Glutamatergic neuron (in vitro differentiated cells): Measurements from ENCODE around the gene RBFOX1. TPM values are rescaled to one million over a fixed set of nuclear protein-coding genes. Genes with fewer than 3 reads are reported as not detected.

Experiments used
- DNase-seq: peaks from one replicate; pipeline ENCODE4 v3.0.0; 2022
- H3K27ac Mint-ChIP-seq: one replicate; pipeline ENCODE4 v1.8.0; 2020; ENCODE audit warnings: mild to moderate bottlenecking, mixed read lengths, inconsistent platforms; ENCODE audit not compliant: unreplicated experiment
- H3K27me3 Mint-ChIP-seq: one replicate; pipeline ENCODE4 v1.8.0; 2020; ENCODE audit warnings: mild to moderate bottlenecking, moderate library complexity, mixed read lengths, inconsistent platforms; ENCODE audit not compliant: unreplicated experiment
- H3K36me3 Mint-ChIP-seq: one replicate; pipeline ENCODE4 v1.8.0; 2020; ENCODE audit warnings: mild to moderate bottlenecking, mixed read lengths, inconsistent platforms; ENCODE audit not compliant: unreplicated experiment
- H3K4me1 Mint-ChIP-seq: one replicate; pipeline ENCODE4 v1.8.0; 2020; ENCODE audit warnings: mild to moderate bottlenecking, low read depth, mixed read lengths, inconsistent platforms; ENCODE audit not compliant: unreplicated experiment
- H3K4me3 Mint-ChIP-seq: one replicate; pipeline ENCODE4 v1.8.0; 2020; ENCODE audit warnings: mild to moderate bottlenecking, mixed read lengths, inconsistent platforms; ENCODE audit not compliant: unreplicated experiment
- H3K9me3 Mint-ChIP-seq: one replicate; pipeline ENCODE4 v1.8.0; 2020; ENCODE audit warnings: mild to moderate bottlenecking, moderate library complexity, mixed read lengths, inconsistent platforms; ENCODE audit not compliant: unreplicated experiment
- total RNA-seq: library from RNA; stranded (reverse); fragmentation: NEBNext Ultra II Directional; extraction: Animal tissue kit (Norgen Biotek cat#: 25700); gene quantifications from one replicate; pipeline ENCODE4 v1.2.1, GENCODE V29; 2021; ENCODE audit not compliant: unreplicated experiment
- TF ChIP-seq, protein P1 (sequence below): fragments of 200-600 bp; sonication (generic); IDR thresholded peaks from one replicate; pipeline ENCODE4 v1.5.0; 2021; ENCODE audit not compliant: partially characterized antibody, unreplicated experiment

Gene RBFOX1
- total RNA-seq, 1 donor from 2014 or later = 30.5 TPM

GRCh38 chr16:7605812-7606211 is 273.2 kb downstream of the RBFOX1 start:
- no peaks in the 10 kb centered on the region for H3K27me3 Mint-ChIP-seq
- DNase-seq = no peak
- peaks cover 4% of the 10 kb centered on the region for H3K9me3 Mint-ChIP-seq
- H3K36me3 Mint-ChIP-seq = peaks cover 5% of the 10 kb centered on the region
- no peak overlapping the region for H3K4me3 Mint-ChIP-seq
- H3K27ac Mint-ChIP-seq = no peak overlapping the region
- TF ChIP-seq, protein P1, sequence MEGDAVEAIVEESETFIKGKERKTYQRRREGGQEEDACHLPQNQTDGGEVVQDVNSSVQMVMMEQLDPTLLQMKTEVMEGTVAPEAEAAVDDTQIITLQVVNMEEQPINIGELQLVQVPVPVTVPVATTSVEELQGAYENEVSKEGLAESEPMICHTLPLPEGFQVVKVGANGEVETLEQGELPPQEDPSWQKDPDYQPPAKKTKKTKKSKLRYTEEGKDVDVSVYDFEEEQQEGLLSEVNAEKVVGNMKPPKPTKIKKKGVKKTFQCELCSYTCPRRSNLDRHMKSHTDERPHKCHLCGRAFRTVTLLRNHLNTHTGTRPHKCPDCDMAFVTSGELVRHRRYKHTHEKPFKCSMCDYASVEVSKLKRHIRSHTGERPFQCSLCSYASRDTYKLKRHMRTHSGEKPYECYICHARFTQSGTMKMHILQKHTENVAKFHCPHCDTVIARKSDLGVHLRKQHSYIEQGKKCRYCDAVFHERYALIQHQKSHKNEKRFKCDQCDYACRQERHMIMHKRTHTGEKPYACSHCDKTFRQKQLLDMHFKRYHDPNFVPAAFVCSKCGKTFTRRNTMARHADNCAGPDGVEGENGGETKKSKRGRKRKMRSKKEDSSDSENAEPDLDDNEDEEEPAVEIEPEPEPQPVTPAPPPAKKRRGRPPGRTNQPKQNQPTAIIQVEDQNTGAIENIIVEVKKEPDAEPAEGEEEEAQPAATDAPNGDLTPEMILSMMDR = no peak
- no peaks in the 10 kb centered on the region for H3K4me1 Mint-ChIP-seq

- no peak overlapping the region for H3K27ac Mint-ChIP-seq
- peaks cover 2% of the 10 kb centered on the region for H3K9me3 Mint-ChIP-seq
These were observed 280.0 kb downstream of the RBFOX1 start for GRCh38 chr16:7612671-7613070.

GRCh38 chr16:7613518-7613917 is 280.9 kb downstream of the RBFOX1 start:
- Mint-ChIP-seq H3K4me1 (peaks cover 2% of the 10 kb centered on the region), H3K27me3 (no peaks in the 10 kb centered on the region), H3K9me3 (peaks cover 2% of the 10 kb centered on the region), H3K27ac (no peak overlapping the region), H3K36me3 (peaks cover 9% of the 10 kb centered on the region), H3K4me3 (no peak overlapping the region)
- no peak for DNase-seq
- TF ChIP-seq, protein P1 = no peak

More at GRCh38 chr16:7612671-7613070, 280.0 kb downstream of the RBFOX1 start:
- H3K4me3 Mint-ChIP-seq = no peak overlapping the region
- no peak for DNase-seq
- TF ChIP-seq, protein P1 = no peak
- no peaks in the 10 kb centered on the region for H3K27me3 Mint-ChIP-seq
- peaks cover 1% of the 10 kb centered on the region for H3K4me1 Mint-ChIP-seq
- H3K36me3 Mint-ChIP-seq = peaks cover 9% of the 10 kb centered on the region

GRCh38 chr16:7614021-7614795 is 281.6 kb downstream of the RBFOX1 start:
- no peak overlapping the region for H3K4me3 Mint-ChIP-seq
- H3K4me1 Mint-ChIP-seq = peaks cover 2% of the 10 kb centered on the region
- no peak for DNase-seq
- H3K27me3 Mint-ChIP-seq = no peaks in the 10 kb centered on the region
- H3K9me3 Mint-ChIP-seq = no peaks in the 10 kb centered on the region
- H3K36me3 Mint-ChIP-seq = peaks cover 5% of the 10 kb centered on the region
- no peak overlapping the region for H3K27ac Mint-ChIP-seq
- TF ChIP-seq, protein P1 = no peak

DNA sequence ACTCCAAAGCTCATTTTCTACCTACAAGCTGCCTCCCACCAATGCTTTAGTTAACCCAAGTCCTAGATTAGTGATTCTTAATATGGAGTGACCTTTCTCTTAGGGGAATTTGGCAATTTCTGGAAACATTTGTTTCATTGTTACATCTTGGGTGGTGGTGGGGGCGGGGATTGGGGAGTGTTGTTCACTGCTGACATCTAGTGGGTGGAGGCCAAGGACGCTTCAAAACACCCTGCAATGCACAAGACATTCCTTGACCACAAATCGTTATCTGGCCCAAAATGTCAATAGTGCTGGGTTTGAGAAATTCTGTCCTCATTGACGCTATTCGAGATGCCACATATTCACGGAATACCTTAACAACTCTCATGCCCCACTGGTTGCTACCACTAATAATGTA is 282.9 kb downstream of the RBFOX1 start:
- Mint-ChIP-seq H3K9me3 (no peaks in the 10 kb centered on the region), H3K4me1 (peaks cover 5% of the 10 kb centered on the region), H3K27me3 (no peaks in the 10 kb centered on the region), H3K36me3 (peaks cover 5% of the 10 kb centered on the region), H3K4me3 (no peak overlapping the region), H3K27ac (no peak overlapping the region)
- no peak for DNase-seq
- TF ChIP-seq, protein P1 = no peak
